Measurements from ENCODE around the gene OR6X1. TPM values are rescaled to one million over a fixed set of nuclear protein-coding genes. Genes with fewer than 3 reads are reported as not detected.
"Not testable (repeated sequence)": the region's sequence is repeated elsewhere in the genome, so short reads cannot be mapped to it uniquely, and the experiment has no call there.

Gene OR6X1
- total RNA-seq, 2 donors from 2014 or later = not detected

GRCh38 chr11:123755344-123755743, 1.0 kb upstream of the OR6X1 start:
- intact Hi-C loops (cut with DNase I) = no loop called here
- no peak for DNase-seq
- TF ChIP-seq, protein P1, sequence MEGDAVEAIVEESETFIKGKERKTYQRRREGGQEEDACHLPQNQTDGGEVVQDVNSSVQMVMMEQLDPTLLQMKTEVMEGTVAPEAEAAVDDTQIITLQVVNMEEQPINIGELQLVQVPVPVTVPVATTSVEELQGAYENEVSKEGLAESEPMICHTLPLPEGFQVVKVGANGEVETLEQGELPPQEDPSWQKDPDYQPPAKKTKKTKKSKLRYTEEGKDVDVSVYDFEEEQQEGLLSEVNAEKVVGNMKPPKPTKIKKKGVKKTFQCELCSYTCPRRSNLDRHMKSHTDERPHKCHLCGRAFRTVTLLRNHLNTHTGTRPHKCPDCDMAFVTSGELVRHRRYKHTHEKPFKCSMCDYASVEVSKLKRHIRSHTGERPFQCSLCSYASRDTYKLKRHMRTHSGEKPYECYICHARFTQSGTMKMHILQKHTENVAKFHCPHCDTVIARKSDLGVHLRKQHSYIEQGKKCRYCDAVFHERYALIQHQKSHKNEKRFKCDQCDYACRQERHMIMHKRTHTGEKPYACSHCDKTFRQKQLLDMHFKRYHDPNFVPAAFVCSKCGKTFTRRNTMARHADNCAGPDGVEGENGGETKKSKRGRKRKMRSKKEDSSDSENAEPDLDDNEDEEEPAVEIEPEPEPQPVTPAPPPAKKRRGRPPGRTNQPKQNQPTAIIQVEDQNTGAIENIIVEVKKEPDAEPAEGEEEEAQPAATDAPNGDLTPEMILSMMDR (IDR thresholded peaks at IDR 0.05) = no peak

DNA sequence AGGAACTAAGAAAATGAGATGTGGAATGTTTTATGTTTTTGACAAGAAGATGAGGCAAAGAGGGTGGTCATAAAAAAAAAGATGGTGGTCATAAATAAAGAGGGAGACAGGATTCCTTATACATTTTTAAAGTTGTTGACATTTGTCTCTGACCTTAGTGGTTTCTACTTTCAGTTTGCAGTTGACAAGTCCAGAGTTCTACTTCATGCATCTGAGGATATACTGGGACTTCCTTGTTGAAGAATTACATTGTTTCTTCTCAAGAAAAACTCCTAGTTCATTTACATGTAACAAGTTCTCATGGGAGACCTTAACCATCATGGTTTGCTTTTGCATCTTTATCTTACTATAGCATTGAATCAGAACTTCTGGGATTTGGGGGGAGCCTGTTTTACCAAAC, 1.2 kb downstream of the OR6X1 start:
- H3K27ac ChIP-seq = no peak overlapping the region
- no peak overlapping the region for H3K9ac ChIP-seq (ENCODE audit: low read depth in 2 of 2, low read length in 2 of 2)
- DNase-seq = no peak
- no peak overlapping the region for H3K4me3 ChIP-seq
- no peaks in the 10 kb centered on the region for H3K9me3 ChIP-seq
- H3K27me3 ChIP-seq = no peaks in the 10 kb centered on the region
- no peaks in the 10 kb centered on the region for H3K36me3 ChIP-seq
- TF ChIP-seq, protein P1 (IDR thresholded peaks at IDR 0.05) = no peak
- intact Hi-C loops (cut with DNase I) = no loop called here
- H3K4me1 ChIP-seq = no peaks in the 10 kb centered on the region

More at GRCh38 chr11:123755344-123755743, 1.0 kb upstream of the OR6X1 start:
- H3K36me3 ChIP-seq = no peaks in the 10 kb centered on the region
- H3K9me3 ChIP-seq = no peaks in the 10 kb centered on the region
- H3K27me3 ChIP-seq = no peaks in the 10 kb centered on the region
- no peak overlapping the region for H3K4me3 ChIP-seq
- H3K4me1 ChIP-seq = no peaks in the 10 kb centered on the region
- no peak overlapping the region for H3K9ac ChIP-seq (ENCODE audit: low read depth in 2 of 2, low read length in 2 of 2)
- H3K27ac ChIP-seq = no peak overlapping the region

GRCh38 chr11:123751781-123752180, 2.5 kb downstream of the OR6X1 start:
- Histone ChIP-seq H3K36me3 (no peaks in the 10 kb centered on the region), H3K9ac (ENCODE audit: low read depth in 2 of 2, low read length in 2 of 2) (no peak overlapping the region), H3K27me3 (no peaks in the 10 kb centered on the region), H3K27ac (no peak overlapping the region), H3K4me3 (no peak overlapping the region), H3K4me1 (no peaks in the 10 kb centered on the region), H3K9me3 (no peaks in the 10 kb centered on the region)
- TF ChIP-seq, protein P1 (IDR thresholded peaks at IDR 0.05) = no peak
- no peak for DNase-seq
- intact Hi-C loops (cut with DNase I) = no loop called here

DNA sequence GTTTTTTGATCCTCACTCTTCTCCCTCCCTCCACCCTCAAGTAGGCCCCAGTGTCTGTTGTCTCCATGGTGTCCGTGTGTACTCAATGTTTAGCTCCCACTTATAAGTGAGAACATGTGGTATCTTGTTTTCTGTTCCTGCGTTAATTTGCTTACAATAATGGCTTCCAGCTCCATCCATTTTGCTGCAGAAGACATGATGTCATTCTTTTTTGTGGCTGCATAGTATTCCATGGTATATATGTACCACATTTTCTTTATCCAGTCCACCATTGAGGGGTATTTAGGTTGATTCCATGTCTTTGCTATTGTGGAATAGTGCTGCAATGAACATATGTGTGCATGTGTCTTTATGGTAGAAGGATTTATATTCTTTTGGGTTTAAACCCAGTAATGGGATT, 6.0 kb downstream of the OR6X1 start:
- H3K27me3 ChIP-seq; intact Hi-C loops (cut with DNase I); H3K4me1 ChIP-seq; H3K36me3 ChIP-seq; H3K9me3 ChIP-seq; H3K4me3 ChIP-seq; H3K9ac ChIP-seq (ENCODE audit: low read depth in 2 of 2, low read length in 2 of 2); DNase-seq; H3K27ac ChIP-seq: not testable (repeated sequence)

DNA sequence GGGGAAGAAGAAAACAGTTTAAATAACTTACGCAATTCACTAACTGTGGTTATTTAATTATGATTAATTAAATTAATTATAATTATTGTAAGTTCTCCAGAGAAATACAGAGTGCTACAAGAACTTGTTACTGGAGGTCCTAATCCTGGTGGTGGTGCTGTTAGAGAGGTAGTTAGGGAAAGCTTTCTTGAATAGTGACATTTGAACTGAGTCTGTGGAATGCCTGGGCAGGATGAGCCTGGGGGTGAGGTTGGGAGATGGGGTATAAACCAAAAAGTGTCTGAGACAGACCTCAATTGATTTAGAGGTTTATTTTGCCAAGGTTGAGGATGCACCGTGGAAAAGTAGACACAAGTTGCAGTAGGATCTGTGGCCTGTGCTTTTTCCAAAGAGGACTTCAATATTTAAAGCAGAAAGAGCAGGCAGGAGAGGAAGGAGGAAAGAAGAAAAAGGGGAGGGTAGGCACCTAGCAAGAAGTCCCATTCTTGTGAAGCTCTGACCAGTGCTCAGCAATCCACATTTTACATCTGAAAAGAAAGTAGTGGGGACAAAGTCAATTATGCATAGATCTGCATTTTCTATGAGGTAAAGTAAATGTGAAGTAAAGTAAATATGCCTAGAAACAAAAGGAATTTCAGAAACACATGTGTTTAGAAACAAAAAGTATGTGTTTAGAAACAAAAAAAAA, 8.4 kb downstream of the OR6X1 start:
- no peaks in the 10 kb centered on the region for H3K27me3 ChIP-seq
- intact Hi-C loops (cut with DNase I) = no loop called here
- H3K4me1 ChIP-seq = no peaks in the 10 kb centered on the region
- no peaks in the 10 kb centered on the region for H3K9me3 ChIP-seq
- H3K4me3 ChIP-seq = no peak overlapping the region
- TF ChIP-seq, protein P1 (IDR thresholded peaks at IDR 0.05) = no peak
- DNase-seq = no peak
- H3K36me3 ChIP-seq = no peaks in the 10 kb centered on the region
- H3K27ac ChIP-seq = no peak overlapping the region
- no peak overlapping the region for H3K9ac ChIP-seq (ENCODE audit: low read depth in 2 of 2, low read length in 2 of 2)

GRCh38 chr11:123742724-123743120, 11.6 kb downstream of the OR6X1 start:
- no peak for DNase-seq
- no peak overlapping the region for H3K4me3 ChIP-seq

More at GRCh38 chr11:123742724-123743120, 11.6 kb downstream of the OR6X1 start:
- no peaks in the 10 kb centered on the region for H3K9me3 ChIP-seq
- H3K27ac ChIP-seq = no peak overlapping the region
- intact Hi-C loops (cut with DNase I) = no loop called here
- TF ChIP-seq, protein P1 (IDR thresholded peaks at IDR 0.05) = no peak
- H3K27me3 ChIP-seq = no peaks in the 10 kb centered on the region
- H3K36me3 ChIP-seq = no peaks in the 10 kb centered on the region
- H3K9ac ChIP-seq (ENCODE audit: low read depth in 2 of 2, low read length in 2 of 2) = no peak overlapping the region
- H3K4me1 ChIP-seq = peaks cover 4% of the 10 kb centered on the region

All from colonic mucosa (tissue), 4 donors.